Nucleus accumbens (tissue), 56 donors: Measurements from ENCODE around the gene SCP2.

Source experiments
- DNase-seq, 56 donors: peaks; one replicate each; lab custom pipeline; 2025; lab: John Stamatoyannopoulos, UW

Gene SCP2

GRCh38 chr1:52927212-52928014 lies at the start of gene SCP2:
Gene SCP2 (plus strand): TSS chr1:52927276. CDS start chr1:52927397, 121 bp downstream.
- DNase-seq = peak in 54 of 56 donors; percentile 29 to 86 (median 68)

GRCh38 chr1:52877554-52877953 lies 49.5 kb upstream of the SCP2 start:
- no peak for DNase-seq

GRCh38 chr1:52880206-52880605 lies 46.9 kb upstream of the SCP2 start:
- DNase-seq = no peak

GRCh38 chr1:52887483-52887882 lies 39.6 kb upstream of the SCP2 start:
- no peak for DNase-seq

DNA sequence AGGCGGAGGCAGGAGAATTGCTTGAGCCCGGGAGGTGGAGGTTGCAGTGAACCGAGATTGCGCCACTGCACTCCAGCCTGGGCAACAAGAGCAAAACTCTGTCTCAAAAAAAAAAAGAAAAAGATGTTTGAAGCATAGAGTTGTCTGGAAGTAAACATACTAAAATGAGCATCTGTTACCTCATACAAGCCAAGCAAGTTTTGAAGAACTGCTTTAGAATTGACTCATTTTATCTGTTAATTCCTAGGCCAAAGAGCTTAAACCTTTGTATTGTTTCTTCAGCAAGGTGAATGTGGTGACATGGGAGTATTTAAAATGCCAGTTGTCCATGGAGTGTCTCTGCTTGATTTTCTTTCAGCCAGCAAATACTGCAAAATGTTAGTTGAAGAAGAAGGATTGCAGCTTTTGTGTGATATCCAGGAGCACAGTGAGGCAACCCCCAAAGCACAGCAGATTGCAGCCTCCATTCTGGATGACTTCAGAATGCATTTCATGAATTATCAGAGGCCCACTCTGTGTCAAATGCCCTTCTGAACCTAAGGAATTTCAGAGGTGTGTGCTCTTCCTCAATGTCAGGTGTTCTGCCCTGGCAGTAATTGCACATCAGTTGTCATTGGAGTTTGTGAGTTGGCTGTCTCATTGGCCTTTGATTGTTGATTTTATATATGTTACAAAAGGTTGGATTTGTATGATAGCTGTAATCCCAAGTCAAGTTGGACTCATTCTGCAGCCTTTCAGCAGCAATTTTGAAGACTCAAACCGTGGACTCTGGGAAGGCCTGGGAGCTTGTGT lies 34.5 kb upstream of the SCP2 start:
- no peak for DNase-seq

DNA sequence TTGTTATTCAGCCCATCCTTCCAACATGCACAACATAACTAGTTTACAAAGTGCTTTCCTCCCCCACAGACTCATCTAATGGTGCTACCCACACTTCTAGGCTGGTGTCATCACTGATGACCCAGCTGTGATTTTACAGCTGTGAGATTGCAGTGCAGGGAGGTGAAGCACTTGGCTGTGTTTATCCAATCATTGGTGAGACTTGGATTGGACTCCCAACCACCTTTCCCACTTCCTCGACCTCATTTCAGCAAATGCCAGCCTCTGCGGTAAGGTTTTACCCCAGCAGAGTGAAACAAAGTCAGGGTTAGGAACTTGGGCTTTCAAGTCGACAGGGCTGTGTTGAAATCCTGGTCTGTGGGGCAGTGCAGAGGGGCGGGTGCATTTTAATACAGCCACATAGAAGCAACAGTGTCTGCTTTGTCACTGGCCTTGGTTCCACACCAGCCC lies 27.6 kb upstream of the SCP2 start:
- peak in 1 of 56 donors; percentile 4 for DNase-seq

DNA sequence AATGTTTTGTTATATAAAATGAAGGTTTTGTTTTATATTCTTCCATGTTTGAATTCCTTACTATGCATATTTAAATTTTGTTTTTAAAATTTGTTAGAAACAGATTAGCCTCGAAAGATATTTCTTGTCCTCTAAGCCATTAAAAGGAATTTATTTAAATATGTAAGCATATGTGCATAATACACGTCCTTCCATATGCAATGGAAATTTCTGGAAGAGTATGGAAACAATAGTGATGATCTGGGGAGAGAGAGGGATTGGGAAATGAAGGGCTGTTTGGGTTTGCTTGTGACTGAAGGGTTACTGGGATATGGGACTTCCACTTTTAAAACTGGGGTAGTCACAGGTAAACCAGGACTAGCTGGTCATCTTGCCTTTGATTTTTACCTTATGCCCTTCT lies 26.7 kb upstream of the SCP2 start:
- DNase-seq = no peak

DNA sequence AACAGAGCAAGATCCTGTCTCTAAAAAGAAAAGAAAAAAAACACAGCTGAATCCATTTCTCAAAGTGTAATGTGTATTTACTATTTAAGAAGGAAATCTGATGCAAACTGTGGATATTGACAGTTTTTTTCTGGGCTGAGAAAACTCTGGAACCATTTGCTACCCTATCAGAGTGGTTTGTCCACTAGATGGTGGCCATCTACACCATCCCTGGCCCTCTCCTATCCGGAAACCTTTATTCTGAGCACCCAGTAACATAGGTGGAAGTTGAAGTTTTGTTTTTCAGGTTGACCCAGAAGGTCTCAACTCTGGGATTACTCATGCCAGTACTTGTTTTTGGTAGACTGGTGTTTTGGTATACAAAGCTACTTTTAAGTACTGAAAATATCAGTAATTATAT lies 25.7 kb upstream of the SCP2 start:
- DNase-seq = no peak

DNA sequence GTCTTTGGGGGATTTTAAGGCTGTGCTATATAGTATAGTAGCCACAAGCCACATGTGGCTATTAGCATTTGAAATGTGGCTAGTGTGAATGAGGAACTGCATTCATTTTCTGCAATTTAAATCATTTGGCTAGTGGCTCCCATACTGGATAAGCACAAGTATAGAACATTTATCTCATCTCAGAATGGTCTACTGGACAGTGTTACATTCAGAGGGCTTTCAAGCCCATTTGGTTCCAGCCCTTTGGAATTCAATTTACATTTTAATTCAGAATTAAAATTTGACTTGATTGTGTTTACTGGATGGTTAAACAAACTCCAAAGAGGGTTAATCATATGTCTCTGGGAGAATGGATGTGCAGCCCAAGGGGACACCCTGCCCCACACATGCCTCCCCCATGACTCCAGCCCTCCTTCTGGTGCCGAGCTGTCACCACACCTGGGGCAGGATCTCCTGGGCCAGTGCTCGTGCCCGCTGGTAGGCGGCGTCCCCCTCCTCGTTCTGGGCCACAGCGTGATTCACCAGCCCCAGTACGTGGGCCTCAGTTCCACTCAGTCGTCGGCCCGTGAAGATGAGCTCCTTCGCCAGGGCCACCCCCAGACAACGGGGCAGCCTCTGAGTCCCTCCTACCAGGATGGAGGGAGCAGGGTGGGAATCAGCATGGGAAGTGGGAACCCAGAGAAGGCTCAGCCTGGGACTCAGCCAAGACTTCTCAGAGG lies 22.7 kb upstream of the SCP2 start:
- no peak for DNase-seq

- peak in 1 of 56 donors; percentile 4 for DNase-seq
Measured at GRCh38 chr1:52904927-52905698, 22.0 kb upstream of the SCP2 start.

DNA sequence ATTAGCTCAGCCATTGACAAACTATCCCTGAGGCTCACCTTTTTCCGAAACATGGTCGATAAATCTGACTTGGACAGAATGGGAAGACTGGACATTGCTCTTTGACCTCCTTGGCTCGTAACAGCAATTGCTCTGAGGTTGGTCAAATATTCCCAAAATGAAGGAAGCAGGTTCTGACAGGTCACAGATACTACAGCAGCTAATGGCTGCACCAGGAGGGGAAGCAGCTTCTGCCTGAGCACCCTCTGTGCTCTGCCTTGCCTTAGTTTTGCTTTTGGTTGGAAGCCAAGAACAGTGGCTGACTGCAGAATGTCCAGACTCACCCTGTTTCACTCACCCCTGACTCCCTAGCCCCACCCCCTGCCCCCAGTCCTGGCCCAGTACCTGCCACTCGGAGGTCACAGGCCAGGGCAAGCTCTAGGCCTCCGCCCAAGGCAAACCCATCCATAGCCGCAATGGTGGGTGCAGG lies 20.9 kb upstream of the SCP2 start:
- DNase-seq = no peak

DNA sequence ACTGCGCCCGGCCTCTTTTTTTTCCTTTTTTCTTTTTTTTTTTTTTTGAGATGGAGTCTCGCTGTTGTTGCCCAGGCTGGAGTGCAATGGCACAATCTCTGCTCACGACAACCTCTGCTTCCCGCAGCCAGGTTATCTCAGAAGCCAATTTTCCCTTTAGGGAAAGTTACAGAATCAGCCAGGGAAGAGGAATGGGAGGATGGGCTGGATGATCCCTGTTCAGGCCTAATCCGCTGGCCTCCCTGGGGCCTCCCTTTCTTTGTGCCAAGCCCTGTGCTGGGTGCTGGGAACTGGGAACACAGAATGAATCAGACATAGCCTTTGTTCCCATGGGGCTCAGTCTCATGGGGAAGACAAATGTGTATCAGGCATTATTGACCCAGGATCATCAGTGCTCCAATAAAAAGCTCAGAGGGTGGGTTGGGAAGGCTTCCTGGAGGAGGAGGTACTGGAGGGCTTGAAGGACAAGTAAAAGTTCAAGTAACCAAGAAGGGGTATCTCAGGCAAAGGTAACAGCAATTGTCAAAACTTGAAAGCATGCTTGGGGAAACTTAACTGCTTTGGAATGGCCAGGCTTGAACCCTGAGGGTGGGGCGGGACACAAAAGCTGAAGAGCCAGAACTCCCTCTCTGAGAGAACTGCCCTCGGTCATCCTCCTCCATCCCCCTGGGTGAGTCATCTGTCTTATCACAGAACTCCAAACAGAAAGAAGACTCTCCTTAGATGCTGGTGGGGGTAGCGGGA lies 19.8 kb upstream of the SCP2 start:
- no peak for DNase-seq

DNA sequence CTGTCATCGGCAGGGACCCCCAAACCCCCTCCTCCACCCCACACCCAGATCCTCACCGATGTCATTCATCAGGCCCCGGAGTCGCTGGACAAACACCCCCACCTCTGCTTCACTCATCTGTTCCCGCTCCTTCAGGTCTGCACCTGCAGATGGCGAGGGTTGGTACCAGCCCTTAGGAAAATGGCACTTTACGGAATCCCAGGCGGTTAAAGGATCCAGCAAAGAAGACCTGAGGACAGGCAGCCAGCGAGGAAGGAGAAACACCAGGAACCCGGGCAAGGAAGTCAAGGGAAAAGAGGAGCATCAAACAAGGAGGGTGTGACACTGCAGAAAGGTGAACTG lies 19.3 kb upstream of the SCP2 start:
- DNase-seq = no peak

GRCh38 chr1:52911541-52911940 lies 15.5 kb upstream of the SCP2 start:
- DNase-seq = no peak

DNA sequence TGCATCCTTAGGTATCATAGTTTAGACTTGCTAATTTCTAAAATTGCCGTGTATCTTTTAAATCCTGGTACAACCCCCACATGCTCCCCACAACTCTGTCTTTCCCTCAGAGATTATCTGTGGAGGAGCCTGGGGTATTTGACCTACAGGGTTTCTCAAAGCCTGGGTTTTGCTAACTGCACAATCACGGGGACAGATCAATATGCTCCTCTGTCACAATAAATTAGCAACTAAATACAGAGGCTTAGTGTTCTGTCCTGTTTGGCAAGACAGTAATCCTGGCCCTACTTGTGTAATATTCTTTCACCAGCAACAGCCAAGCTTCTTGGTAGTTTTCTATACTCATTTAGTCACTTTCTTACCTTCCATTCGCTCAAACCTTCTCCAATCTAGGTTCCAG lies 14.1 kb upstream of the SCP2 start:
- DNase-seq = no peak

DNA sequence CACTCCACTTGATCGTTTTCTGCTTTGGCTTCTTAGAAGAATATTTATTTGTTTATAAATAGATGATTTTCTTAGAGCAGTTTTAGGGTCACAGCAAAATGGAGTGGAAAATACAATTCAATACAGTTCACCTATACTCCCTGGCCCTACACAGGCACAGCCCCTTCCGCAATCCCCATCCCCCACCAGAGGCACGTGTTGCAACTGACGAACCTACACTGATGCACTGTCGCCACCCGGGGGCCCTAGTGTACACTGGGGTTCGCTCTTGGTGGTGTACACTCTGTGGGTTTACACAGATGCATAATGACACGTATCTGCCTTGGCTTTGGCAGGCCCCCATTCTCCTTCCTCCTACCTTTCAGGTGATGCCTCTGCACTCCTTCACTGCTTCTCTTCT lies 13.5 kb upstream of the SCP2 start:
- no peak for DNase-seq

DNA sequence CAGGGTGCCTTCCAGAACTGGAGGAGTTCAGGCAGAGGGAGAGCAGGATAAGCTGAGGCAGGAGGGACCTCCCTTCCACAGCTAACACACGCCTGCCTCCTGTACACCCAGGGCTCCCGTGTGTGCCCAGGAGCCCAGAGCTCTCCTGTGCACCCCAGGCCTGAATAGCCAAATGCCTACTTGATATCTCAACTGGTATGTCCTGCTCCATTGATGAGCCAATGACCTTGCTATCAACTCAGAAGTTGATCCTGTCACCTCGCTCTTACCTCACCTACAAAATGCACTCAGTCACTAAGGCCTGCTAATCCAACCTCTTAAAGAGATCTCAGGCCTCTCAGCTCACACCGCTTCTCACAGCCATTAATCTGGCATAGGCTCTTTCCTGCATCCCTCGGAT lies 12.6 kb upstream of the SCP2 start:
- DNase-seq = no peak

DNA sequence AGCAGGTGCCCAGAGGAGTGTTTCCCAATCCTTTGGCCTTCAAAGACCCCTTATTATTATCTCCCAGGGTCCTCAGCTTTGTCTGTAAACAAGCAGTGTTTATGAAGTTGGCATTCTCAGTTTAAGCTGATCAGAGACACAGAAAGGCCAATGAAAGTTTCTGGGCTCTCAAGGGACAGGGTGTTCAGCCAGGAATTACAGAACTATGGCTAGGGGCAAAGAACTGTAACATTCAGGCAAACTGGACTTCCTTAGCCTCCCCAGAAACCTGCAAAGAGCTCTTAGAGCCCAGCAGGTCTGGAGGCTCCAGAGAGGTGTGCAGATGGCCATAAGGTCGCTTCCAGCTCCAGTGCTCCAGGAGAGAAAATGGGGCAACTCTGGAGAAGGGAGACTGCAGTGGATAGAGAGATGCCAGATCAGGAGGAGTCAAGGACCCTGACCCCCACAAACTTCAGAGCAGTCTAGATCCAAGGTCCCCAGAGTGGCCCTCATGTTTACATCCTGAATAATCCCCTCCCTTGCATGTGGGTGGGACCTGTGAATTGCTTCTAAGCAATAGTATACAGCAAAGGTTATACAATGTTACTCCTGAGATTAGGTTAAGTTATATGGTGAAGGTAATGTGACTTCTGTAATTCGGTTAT lies 11.7 kb upstream of the SCP2 start:
- DNase-seq = no peak

- DNase-seq = no peak
Measured at GRCh38 chr1:52915855-52916220, 11.2 kb upstream of the SCP2 start.
